ENCODE measurements around the gene CUX1. TPM values are rescaled to one million over a fixed set of nuclear protein-coding genes. Genes with fewer than 3 reads are reported as not detected.

CUX1 gene
- total and polyA plus RNA-seq, 10 of the 15 experiments (the other 5 are each of a cell fraction or from before 2014, with no cell fraction given), result 6.1 to 48.6 (median 25.9) TPM

DNA sequence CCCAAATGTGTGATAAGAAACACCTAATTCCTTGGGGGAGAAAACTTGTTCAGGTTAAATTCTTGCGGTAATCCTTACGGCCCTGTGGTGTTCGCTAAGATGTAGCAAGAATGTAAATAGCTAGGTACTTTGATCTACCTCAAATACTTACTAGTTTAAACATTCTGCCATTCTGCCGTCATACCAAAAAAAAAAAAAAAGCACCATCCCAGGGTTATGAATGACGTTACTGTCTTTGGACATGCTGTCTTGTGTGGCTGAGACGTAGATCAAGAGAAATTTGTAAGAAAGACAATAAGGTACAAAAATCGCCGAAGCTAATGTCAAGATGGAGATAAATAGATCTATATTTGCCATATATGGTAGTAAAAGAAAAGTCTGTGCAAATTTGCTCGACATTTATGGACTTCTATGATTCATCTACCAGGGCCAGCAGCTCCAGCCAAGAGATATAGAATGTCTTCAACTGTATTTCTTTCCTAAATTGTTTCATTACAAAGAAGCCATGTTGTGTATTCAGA lies 195.6 kb downstream of the CUX1 start:
- BruUV-seq (replicated peaks), result no TSS peak
- ChIA-PET POLR2A (interaction anchor here (0.5 to 0.7 kb wide), 5 partner anchors 9 to 204 kb away, joined by 3 to 5 read pairs (median 4); no protein-coding TSS in a partner anchor), RAD21 (ENCODE audit: unreplicated experiment) (no interaction called here), SMC1A (ENCODE audit: uncharacterized antibody, unreplicated experiment) (interaction anchor here (0.8 to 1.7 kb wide), 6 partner anchors 11 to 43 kb away, joined by 3 to 4 read pairs (median 3); no protein-coding TSS in a partner anchor), CTCF (interaction anchor here (1.7 kb wide), 1 partner anchor 22 kb away, joined by 5 read pairs; no protein-coding TSS in a partner anchor)
- intact Hi-C loops (cut with micrococcal nuclease; ENCODE audit: unreplicated experiment), result no loop called here
- FAIRE-seq (no peak), ATAC-seq (no peak), DNase-seq (ENCODE audit: low read depth, low spot score) (no peak)
- WGBS (ENCODE audit: insufficient coverage, insufficient replicate concordance, low lambda C conversion rate, missing lambda C conversion rate), result 93% methylated on average over 8 of the region's 9 CpGs
- H3K9me3 ChIP-seq (replicated peaks; ENCODE audit: control insufficient read depth, insufficient read depth, low read length), result no peaks in the 10 kb centered on the region
- no peak overlapping the region for H3K4me3 ChIP-seq
- no peaks in the 10 kb centered on the region for H3K4me1 ChIP-seq (ENCODE audit: control insufficient read depth, insufficient read depth, low read length)
- H4K20me1 ChIP-seq (ENCODE audit: control insufficient read depth, insufficient read depth), result no peaks in the 10 kb centered on the region
- in situ Hi-C loops (cut with MboI), result no loop called here
- H3K36me3 ChIP-seq (ENCODE audit: control insufficient read depth in 2 of 2, insufficient read depth in 2 of 2, low read length in 1 of 2), result peaks cover 1 to 3% of the 10 kb centered on the region in 2 experiments; a peak in 2 of 4 replicates
- no peak overlapping the region for H3K4me2 ChIP-seq (ENCODE audit: control insufficient read depth, insufficient read depth)
- H2AFZ ChIP-seq (ENCODE audit: control insufficient read depth, low read depth, low read length), result no peak overlapping the region
- H3K9ac ChIP-seq (ENCODE audit: control insufficient read depth, insufficient read depth, low read length), result no peak overlapping the region
- H3K27ac ChIP-seq (ENCODE audit: control insufficient read depth, insufficient read depth), result no peak overlapping the region
- no peaks in the 10 kb centered on the region; the same call in none of the 2 replicates for H3K79me2 ChIP-seq (ENCODE audit: control insufficient read depth, insufficient read depth, low read length)
- H3K27me3 ChIP-seq (replicated peaks in 1 of 2; ENCODE audit: control insufficient read depth in 2 of 2, insufficient read depth in 2 of 2, low read length in 1 of 2), result no peaks in the 10 kb centered on the region
- TF ChIP-seq, protein P1, sequence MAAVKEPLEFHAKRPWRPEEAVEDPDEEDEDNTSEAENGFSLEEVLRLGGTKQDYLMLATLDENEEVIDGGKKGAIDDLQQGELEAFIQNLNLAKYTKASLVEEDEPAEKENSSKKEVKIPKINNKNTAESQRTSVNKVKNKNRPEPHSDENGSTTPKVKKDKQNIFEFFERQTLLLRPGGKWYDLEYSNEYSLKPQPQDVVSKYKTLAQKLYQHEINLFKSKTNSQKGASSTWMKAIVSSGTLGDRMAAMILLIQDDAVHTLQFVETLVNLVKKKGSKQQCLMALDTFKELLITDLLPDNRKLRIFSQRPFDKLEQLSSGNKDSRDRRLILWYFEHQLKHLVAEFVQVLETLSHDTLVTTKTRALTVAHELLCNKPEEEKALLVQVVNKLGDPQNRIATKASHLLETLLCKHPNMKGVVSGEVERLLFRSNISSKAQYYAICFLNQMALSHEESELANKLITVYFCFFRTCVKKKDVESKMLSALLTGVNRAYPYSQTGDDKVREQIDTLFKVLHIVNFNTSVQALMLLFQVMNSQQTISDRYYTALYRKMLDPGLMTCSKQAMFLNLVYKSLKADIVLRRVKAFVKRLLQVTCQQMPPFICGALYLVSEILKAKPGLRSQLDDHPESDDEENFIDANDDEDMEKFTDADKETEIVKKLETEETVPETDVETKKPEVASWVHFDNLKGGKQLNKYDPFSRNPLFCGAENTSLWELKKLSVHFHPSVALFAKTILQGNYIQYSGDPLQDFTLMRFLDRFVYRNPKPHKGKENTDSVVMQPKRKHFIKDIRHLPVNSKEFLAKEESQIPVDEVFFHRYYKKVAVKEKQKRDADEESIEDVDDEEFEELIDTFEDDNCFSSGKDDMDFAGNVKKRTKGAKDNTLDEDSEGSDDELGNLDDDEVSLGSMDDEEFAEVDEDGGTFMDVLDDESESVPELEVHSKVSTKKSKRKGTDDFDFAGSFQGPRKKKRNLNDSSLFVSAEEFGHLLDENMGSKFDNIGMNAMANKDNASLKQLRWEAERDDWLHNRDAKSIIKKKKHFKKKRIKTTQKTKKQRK (IDR thresholded peaks at IDR 0.05; ENCODE audit: low read depth, low read length), result no peak
- TF ChIP-seq, protein P2, sequence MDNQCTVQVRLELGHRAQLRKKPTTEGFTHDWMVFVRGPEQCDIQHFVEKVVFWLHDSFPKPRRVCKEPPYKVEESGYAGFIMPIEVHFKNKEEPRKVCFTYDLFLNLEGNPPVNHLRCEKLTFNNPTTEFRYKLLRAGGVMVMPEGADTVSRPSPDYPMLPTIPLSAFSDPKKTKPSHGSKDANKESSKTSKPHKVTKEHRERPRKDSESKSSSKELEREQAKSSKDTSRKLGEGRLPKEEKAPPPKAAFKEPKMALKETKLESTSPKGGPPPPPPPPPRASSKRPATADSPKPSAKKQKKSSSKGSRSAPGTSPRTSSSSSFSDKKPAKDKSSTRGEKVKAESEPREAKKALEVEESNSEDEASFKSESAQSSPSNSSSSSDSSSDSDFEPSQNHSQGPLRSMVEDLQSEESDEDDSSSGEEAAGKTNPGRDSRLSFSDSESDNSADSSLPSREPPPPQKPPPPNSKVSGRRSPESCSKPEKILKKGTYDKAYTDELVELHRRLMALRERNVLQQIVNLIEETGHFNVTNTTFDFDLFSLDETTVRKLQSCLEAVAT (IDR thresholded peaks at IDR 0.05), result no peak
- no peak for TF ChIP-seq POLR2AphosphoS2 (IDR thresholded peaks at IDR 0.05; ENCODE audit: low read depth, low read length)
- TF ChIP-seq STAT3 (IDR thresholded peaks at IDR 0.05; ENCODE audit: low read depth, low read length), result no peak
- no peak for TF ChIP-seq ZNF687 (IDR thresholded peaks at IDR 0.05)
- no peak for TF ChIP-seq IRF4 (IDR thresholded peaks at IDR 0.05; ENCODE audit: low read depth, low read length)
- no peak for TF ChIP-seq NR2C2 (IDR thresholded peaks at IDR 0.05; ENCODE audit: borderline replicate concordance, control insufficient read depth, insufficient read length, low read depth)
- TF ChIP-seq MYB (IDR thresholded peaks at IDR 0.05; ENCODE audit: borderline replicate concordance, low read depth, low read length), result no peak
- no peak for TF ChIP-seq RFX5 (IDR thresholded peaks at IDR 0.05; ENCODE audit: low read depth, low read length)
- no peak for TF ChIP-seq MXI1 (IDR thresholded peaks at IDR 0.05; ENCODE audit: low read depth, low read length)
